ENCODE measurements around the gene NR1D1. TPM values are rescaled to one million over a fixed set of nuclear protein-coding genes. Genes with fewer than 3 reads are reported as not detected.
A peak's percentile ranks its signal among the peaks of the same experiment; 100 is the strongest.

The NR1D1 gene
- total RNA-seq, 2 donors from 2014 or later, result 3.0 to 4.4 TPM

GRCh38 chr17:40130352-40131042 is 30.1 kb upstream of the NR1D1 start:
- no peak for TF ChIP-seq CTCF (conservative IDR thresholded peaks at IDR 0.05)
- Histone ChIP-seq H3K27ac (ENCODE audit: low read depth, low read length) (no peak overlapping the region), H3K9ac (ENCODE audit: extremely low read depth, low read length, poor library complexity, severe bottlenecking) (no peak overlapping the region), H3K27me3 (ENCODE audit: control insufficient read depth, insufficient read depth, low read length, poor library complexity, severe bottlenecking) (no peaks in the 10 kb centered on the region), H3K9me3 (ENCODE audit: control insufficient read depth, low read length) (no peaks in the 10 kb centered on the region), H3K4me3 (ENCODE audit: low read length) (no peak overlapping the region), H3K4me1 (ENCODE audit: control insufficient read depth, insufficient read depth, low read length) (no peaks in the 10 kb centered on the region), H3K36me3 (ENCODE audit: control insufficient read depth, insufficient read depth, low read length) (peaks cover 95% of the 10 kb centered on the region)
- H3K36me3 Mint-ChIP-seq (ENCODE audit: low read depth), result peaks cover 89% of the 10 kb centered on the region
- 96 to 98% methylated on average over 7 of the region's 7 CpGs for WGBS, 2 experiments (ENCODE audit: insufficient coverage in 1 of 2, insufficient read length in 1 of 2)
- no peak overlapping the region for H3K4me3 Mint-ChIP-seq
- peak overlapping the region; percentile 52 for H3K27ac Mint-ChIP-seq
- H3K4me1 Mint-ChIP-seq, result no peaks in the 10 kb centered on the region
- H3K9me3 Mint-ChIP-seq, result no peaks in the 10 kb centered on the region
- DNase-seq, result no peak
- H3K27me3 Mint-ChIP-seq (ENCODE audit: insufficient read depth), result no peaks in the 10 kb centered on the region

- Mint-ChIP-seq H3K27me3 (ENCODE audit: insufficient read depth) (no peaks in the 10 kb centered on the region), H3K9me3 (no peaks in the 10 kb centered on the region), H3K4me1 (peaks cover 4% of the 10 kb centered on the region), H3K4me3 (no peak overlapping the region), H3K27ac (no peak overlapping the region), H3K36me3 (ENCODE audit: low read depth) (peaks cover 84% of the 10 kb centered on the region)
- Histone ChIP-seq H3K36me3 (ENCODE audit: control insufficient read depth, insufficient read depth, low read length) (peaks cover 86% of the 10 kb centered on the region), H3K9me3 (ENCODE audit: control insufficient read depth, low read length) (no peaks in the 10 kb centered on the region), H3K9ac (ENCODE audit: extremely low read depth, low read length, poor library complexity, severe bottlenecking) (no peak overlapping the region), H3K4me3 (ENCODE audit: low read length) (no peak overlapping the region), H3K4me1 (ENCODE audit: control insufficient read depth, insufficient read depth, low read length) (no peaks in the 10 kb centered on the region), H3K27ac (ENCODE audit: low read depth, low read length) (no peak overlapping the region), H3K27me3 (ENCODE audit: control insufficient read depth, insufficient read depth, low read length, poor library complexity, severe bottlenecking) (no peaks in the 10 kb centered on the region)
- no peak for DNase-seq
- WGBS, 2 experiments (ENCODE audit: insufficient coverage in 1 of 2, insufficient read length in 1 of 2), result 90 to 98% methylated on average over 4 to 5 of the region's 5 CpGs
- TF ChIP-seq CTCF (conservative IDR thresholded peaks at IDR 0.05), result peak; percentile 52
Observed at GRCh38 chr17:40129498-40129897, 29.1 kb upstream of the NR1D1 start.

- Mint-ChIP-seq H3K27ac (no peak overlapping the region), H3K36me3 (ENCODE audit: low read depth) (peaks cover 37% of the 10 kb centered on the region), H3K4me3 (peak overlapping the region; percentile 93), H3K4me1 (peaks cover 7% of the 10 kb centered on the region), H3K27me3 (ENCODE audit: insufficient read depth) (peaks cover 16% of the 10 kb centered on the region), H3K9me3 (no peaks in the 10 kb centered on the region)
- Histone ChIP-seq H3K36me3 (ENCODE audit: control insufficient read depth, insufficient read depth, low read length) (peaks cover 36% of the 10 kb centered on the region), H3K27me3 (ENCODE audit: control insufficient read depth, insufficient read depth, low read length, poor library complexity, severe bottlenecking) (peaks cover 12% of the 10 kb centered on the region), H3K4me1 (ENCODE audit: control insufficient read depth, insufficient read depth, low read length) (no peaks in the 10 kb centered on the region), H3K9me3 (ENCODE audit: control insufficient read depth, low read length) (no peaks in the 10 kb centered on the region), H3K4me3 (ENCODE audit: low read length) (peak overlapping the region; percentile 86), H3K27ac (ENCODE audit: low read depth, low read length) (no peak overlapping the region), H3K9ac (ENCODE audit: extremely low read depth, low read length, poor library complexity, severe bottlenecking) (peak overlapping the region; percentile 48)
- 7 to 8% methylated on average over 3 to 8 of the region's 9 CpGs for WGBS, 2 experiments (ENCODE audit: insufficient coverage in 1 of 2, insufficient read length in 1 of 2)
- DNase-seq, result peak; percentile 66
- no peak for TF ChIP-seq CTCF (conservative IDR thresholded peaks at IDR 0.05)
Observed at GRCh38 chr17:40124279-40125141, 24.1 kb upstream of the NR1D1 start.

Data from endodermal cell (in vitro differentiated cells).